Fibroblast of upper back skin (primary cell): Measurements from ENCODE around the gene DTNA.
"Not testable (repeated sequence)": the region's sequence is repeated elsewhere in the genome, so short reads cannot be mapped to it uniquely, and the experiment has no call there.

Experiments used
- DNase-seq: peaks from one replicate; pipeline ENCODE4 v3.0.0-alpha.2; 2013

DTNA gene

DNA sequence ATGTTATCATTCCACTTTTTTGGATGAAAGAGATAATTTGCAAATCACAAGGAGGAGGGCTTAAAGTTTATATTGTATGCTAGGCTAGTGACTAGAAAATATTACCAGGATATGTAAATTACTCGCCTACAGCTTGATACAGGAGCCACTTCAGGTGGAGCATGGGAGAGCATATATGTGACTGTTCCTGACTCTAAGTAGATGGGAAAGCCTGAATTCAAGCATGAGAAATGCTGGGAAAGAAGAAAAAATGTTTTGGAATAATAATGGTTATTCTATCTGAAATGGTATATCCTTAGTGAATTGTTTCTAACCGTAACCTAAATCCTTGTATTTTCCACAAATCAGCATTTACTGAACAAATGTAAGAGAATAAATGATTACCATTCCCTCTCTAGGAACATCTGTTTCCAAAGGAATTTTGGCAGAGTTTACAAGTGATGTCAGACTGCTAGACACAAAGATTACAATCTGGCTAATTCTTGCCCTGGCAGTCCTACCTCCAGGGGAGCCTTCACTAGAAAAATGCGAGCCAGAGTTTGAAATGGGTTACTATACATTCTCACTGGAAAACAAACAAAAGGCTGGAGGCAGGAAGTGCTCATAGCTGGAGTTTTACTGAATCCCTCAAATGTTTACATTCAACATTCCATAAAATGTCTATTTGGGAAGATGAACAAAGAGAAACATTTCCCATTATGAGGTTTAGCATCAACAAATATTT is 201.7 kb downstream of the DTNA start:
- peak; percentile 97 for DNase-seq

DNA sequence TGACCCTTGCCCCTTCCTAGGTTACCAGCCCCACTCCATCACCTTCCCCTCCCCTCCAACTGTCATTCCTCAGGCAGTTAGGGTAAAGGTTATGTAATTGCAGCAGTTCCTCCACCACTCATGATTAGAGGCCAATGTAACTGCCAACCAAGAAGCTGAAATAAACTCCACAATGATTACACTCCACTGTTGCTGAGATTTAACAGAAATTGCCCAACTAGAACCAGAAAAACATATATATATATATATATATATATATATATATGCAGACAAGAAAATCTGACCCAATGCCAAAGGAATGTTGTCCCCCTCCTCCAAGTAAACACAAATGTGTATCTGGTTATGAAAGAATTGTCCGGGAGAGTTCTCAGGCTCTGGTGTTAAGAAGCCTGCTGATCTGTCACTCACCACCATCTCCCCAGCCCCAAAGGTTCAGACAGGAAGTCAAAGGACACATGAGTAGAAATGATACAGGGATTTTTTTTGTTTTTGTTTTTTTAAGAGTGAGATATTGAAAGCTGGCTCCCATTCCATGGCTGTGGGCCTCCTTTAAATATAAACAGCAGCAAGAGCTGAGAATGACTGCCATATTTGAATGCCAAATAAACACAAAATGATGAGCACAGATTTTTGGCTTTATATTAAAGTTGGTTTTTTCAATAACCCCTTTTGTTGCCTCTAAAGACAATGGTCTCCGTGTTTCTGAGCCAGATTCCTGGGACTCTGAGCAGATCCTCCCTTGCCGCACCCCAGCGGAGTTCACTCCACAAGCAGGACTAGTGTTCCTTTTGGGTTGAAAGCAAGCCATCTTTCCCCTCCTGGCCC is 204.0 kb downstream of the DTNA start:
- peak; percentile 65 for DNase-seq

DNA sequence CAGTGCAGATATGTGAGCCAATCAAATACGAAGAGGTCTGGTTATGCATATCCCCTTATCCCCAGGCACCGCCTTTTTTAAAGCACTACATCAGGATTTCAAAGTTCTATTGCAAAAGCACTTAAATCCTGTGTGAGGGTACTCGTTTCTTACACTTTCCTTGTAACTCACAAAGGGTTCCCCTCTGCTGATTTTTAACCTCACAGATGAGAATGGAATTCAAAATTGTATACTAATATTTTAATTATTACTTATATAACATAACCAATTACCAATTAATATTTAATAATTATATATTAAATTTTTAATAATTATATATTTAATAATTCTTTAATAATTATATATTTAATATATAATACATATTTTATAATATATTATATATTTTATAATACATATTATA is 204.9 kb downstream of the DTNA start:
- DNase-seq = no peak

DNA sequence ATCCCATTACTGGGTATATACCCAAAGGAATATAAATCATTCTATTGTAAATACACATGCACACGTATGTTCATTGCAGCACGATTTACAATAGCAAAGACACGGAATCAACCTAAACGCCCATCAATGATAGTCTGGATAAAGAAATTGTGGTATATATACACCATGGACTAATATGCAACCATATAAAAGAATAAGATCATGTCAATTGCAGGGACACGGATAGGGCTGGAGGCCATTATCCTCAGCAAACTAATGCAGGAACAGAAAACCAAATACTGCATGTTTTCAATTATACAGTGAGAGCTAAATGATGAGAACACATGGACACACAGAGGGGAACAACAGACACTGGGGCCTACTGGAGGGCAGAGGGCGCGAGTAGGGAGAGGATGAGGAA is 206.4 kb downstream of the DTNA start:
- DNase-seq = not testable (repeated sequence)

DNA sequence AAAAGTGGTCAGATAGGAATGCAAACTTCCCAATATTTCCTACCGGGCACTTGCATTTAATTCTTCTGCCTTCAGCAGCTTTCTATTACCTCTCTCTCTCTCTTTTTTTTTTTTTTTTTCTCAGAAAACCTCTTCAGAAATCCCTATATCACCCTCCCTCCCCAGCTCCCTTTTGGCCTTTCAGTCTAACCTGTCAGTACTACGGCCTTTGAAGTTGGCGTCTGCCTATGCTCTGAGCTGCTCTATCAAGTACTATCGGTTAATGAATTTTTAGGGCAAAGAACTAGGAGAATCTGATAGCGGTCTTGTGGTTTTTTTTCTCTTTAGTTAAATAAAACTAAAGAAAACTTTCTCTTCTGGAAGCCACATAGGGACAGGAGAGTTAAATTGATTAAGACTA is 208.8 kb downstream of the DTNA start:
- DNase-seq = peak; percentile 23

DNA sequence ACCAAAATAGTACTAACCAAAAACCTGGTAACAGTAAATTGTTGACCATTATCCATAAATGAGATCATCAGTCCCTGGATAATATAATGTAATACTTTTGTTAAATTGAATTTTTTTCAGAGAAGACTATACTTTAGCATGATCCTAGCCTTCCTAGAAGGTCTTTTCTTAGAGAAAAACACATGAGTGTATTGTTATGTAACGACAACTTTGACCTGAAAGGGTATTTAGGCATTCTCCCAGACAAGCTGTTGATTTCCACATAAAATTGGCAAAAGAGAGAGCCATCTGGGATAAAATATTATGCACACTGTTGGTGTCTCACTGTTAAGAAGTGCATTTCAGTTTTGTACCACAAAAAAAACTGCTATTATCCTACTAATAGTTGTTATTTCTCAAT is 211.1 kb downstream of the DTNA start:
- peak; percentile 16 for DNase-seq

DNA sequence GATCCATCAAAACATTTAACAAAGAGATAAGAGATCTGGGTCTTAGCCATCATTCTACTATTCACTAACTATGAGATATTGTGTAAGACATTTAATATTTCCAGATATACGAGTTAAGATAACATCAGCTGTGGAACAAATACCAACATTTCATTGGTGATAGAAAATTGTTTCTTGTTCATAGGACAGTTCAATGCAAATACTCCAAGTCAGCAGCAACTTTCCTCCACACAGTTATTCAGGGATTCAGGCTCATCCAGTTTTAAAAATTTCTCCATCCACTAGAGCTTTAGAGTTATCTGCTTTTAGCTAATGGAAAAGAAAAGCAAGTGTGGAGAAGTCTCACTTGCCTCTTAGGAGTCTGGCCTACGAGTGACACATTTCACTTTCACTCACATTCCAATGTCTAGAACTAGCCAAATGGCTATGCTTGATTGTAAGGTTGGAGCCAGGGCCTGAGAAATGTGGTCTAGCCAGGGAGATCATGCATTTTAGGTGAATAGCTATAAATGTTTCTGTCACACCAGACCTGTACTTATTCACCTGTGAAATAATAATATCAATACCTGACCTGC is 211.8 kb downstream of the DTNA start:
- peak; percentile 12 for DNase-seq

DNA sequence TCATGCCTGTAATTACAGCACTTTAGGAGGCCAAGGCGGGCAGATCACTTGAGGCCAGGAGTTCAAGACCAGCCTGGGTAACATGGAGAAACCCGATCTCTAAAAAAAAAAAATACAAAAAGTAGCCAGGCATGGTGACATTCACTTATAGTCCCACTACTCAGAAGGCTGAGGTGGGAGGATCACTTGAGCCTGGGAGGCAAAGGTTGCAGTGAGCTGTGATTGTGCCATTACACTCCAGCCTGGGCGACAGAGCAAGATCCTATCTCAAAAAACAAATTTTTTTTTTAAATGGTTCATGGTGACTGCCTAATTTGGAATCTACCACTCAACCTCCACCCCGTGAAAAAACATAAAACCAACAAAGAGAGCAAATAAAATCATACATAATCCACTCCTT is 212.5 kb downstream of the DTNA start:
- not testable (repeated sequence) for DNase-seq

DNA sequence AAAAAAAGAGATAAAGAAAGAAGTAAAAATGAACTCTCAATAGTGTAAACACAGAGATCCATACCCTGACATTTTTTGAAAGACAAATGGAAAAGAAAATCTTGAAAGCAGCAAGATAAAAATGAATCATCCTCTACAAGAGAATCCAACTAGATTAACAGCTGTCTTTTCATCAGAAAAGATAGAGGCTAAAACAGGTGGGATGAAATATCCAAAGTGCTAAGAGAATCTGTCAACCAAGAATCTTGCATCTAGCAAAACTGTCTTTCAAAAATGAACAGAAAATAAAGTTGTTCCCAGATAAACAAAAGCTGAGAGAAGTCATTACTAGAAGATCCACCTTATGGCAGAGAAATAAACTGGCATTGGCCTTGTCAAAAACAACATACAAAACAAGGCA is 213.8 kb downstream of the DTNA start:
- no peak for DNase-seq

DNA sequence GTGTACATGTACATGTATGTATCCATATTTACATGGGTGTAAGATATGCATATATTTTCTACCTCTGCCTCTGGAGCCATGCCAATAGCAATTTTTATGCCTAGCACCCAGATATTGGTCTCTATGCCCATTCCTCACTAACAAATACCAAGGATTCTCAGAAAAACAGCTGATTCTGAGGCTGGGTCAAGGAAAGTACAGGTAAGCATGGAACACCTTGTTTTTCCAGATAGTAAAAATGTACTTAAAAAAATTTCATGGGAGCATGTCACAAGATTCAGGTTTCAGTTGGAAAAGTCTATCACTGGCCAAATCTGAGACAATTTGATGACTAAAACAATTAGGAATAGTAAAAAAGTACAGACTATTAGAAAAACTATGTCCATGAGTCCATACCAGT is 216.6 kb downstream of the DTNA start:
- DNase-seq = no peak

DNA sequence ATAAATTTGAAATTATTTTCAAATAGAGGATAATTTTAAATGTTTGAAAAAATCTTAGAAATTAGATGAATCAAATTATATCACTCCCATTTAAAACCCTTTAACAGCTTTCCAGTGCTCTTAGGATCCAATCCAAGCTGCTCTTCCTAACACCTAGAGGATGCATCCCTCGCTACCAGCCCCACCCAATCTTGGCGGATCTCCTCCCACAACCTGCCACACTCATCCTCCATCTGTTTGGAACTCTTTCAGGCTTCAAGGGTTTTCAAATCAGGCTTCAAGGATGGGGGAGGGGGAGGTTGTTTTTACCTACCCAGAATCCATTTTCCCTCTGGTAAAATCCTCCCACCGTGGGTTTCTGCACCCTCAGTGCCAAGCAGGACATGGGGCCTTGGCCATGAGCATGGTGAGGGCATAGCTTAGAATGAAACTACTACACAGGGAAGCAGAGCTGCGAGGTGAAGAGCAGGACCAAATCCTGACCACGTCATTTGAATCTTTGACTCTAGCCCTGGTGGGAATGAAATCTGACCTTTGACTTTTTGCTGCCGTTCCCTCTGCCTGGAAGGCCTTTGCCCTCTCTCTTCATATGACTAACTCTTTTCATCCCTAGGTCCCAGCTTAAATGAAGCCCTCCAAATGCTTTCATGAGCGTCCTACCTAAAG is 218.1 kb downstream of the DTNA start:
- no peak for DNase-seq

DNA sequence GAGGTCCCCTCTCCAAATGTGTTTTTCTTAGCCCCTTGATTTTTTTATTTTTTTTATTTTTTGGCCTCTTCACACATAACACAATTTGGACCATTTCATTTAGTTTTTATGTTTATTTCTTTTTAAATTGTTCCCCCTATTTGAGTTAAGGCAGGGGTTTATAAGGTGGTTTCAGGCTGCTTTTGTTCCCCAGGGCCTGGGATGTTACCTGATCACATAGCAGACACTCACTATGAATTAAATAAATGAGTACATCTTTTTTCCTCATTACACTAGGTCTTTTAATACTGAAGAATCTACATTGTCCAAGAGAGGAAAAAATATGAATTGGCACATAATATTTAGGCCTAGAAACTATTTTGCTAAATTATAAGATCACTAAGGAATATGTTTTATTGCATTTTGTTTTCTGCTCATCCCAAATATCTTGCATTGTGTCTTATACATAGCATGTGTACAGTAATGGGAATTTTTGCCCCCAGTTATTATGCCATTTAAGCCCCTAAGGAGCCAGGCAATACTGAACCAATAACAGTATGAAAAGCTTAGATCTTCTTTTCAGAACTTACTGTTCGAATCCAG is 218.7 kb downstream of the DTNA start:
- DNase-seq = no peak

DNA sequence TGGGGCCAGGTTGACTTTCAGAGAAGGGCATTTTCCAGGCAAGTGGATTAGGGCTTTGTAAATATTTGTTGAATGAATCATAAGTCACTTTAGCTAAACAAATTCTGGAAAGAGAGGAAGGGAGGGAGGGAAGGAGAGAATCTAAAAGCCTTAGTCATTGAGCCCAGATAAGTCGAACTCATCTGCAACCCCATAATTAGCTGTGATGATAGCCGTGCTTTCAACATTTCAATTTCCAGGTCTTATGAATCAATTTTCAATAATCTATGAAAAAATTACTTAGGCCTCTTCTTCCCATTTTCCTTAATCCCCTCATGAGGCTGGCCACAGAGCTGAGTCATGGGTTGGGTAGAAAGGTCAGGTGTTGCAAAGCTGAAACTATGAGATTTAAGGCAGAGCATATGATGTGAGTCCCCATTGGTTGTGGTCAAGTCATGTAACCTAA is 219.3 kb downstream of the DTNA start:
- peak; percentile 64 for DNase-seq

DNA sequence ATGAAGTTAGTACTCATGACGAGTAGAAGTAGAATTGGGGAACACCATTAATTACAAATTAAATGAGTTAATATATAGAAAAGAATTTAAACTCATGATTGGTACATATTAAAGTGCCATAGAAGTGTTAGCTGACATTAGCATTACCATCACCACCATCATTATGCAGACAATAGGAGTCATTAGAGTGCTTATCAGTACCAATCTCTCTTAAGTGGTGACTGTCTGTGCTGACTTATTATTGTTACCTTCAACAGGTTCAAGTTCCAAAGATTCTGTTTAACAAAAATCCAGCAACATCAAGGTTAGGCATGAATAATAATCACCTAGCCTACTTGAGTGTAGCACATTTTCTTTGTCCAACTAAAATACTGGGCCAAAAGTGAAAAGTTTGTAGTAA is 222.3 kb downstream of the DTNA start:
- DNase-seq = no peak

DNA sequence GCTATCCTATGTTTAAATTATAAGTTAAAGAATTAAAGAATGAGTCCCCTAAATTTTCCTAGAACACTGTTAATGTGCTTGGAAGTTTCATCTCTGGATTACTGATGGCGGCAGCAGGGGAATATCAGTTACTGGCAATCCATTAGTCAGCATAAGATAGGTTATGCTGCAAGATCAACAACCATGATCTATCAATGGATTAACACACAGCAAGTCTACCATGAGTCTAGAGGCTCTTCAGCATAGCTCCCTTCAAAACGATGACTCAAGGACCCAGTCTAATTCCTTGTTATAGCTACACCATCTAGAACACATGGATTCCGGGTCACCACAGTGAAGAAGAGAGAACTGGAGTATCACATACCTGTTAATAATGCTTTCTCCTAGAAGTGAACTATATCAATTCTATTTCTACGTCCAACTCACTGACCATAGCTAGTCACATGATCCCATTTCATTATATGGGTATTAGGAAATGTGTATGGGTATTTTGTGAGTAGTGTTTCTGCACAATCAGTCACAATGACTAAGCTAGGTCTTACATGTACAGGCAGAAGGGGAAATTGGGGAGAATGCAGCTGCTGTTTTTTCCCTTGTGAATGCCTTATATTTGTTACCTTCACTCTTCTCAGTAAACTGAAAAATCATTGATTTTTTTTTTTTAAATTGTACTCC is 222.8 kb downstream of the DTNA start:
- no peak for DNase-seq

DNA sequence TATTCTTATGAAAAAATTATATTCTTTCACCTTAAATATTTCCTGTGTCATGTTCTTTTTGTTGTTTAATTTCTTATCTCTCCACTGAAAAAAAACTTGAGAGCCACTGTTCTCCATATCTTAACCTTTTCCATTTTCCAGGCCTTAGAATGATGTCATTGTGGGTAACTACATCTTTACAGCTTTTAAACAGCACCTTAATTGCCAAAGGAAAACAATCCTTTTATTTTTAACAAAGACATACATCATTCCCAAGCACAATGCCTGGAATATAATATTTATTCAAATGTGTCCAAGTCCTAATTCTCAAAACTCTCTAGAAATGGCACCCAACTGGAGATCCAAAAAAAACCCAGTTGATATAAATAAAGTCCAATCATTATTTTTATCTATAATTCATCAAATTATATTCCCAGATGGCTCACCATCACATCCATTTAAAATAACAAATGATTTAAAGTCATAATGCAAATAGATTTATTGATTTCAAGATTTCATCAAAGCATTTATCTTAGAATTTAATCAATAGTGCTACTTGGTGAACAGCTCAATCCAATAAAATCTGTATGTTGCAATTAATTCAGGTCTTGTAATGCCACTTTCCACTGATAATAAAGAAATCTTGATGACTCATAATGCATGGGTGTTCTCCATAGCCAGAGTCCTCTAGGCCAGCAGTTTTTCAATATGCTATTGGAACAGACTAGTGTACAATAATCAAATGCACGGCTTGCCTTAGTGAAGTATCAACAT is 224.0 kb downstream of the DTNA start:
- DNase-seq = no peak

DNA sequence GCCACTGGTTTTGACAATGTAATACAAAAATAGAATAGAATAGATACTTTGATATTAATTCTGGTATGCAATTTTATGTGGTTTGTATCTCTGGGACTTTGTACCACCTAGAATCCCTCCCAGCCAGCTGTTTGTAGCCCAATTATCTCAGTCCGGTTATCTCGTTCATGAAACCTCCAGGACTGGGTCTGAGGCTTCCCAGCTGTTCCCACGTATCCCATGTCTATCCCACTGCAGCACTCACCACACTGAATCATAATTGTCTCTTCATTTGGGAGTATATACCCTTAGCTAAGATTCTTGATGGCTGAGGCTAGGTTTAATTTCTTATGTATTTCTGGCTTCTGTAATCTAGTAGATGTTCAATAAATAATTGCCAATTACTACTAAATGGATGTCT is 226.7 kb downstream of the DTNA start:
- no peak for DNase-seq

DNA sequence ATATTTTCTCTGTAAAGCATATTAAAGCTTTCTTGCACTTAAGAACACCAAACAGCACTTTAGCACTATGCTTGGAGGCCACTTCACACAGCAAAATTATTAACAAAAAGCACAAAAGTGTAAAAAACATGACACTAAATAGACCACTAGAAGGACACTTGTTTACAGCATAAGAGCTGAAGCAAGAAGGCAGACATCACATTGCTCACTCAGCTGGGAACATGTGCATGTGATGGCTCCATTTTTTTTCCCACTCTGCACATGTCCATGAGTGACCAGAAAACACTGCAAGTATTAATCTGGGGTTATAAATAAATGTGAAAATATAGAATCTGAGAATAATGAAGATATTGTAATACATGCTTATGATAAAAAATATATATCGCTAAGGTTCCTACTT is 228.0 kb downstream of the DTNA start:
- DNase-seq = no peak
